DOHH2 (cell line): ENCODE measurements around the gene NDUFAF7.

Experiments
- CTCF ChIP-seq: fragments of 200-600 bp; sonication (generic); IDR thresholded peaks from one replicate; pipeline ENCODE4 v1.5.1; 2014; ENCODE audit warnings: antibody characterized with exemption, mild to moderate bottlenecking, low read depth, low read length; ENCODE audit not compliant: poor library complexity, severe bottlenecking
- EZH2phosphoT487 ChIP-seq: fragments of 200-600 bp; sonication (generic); IDR thresholded peaks from 2 replicates; pipeline ENCODE4 v1.6.1; 2017; ENCODE audit warnings: borderline replicate concordance, mild to moderate bottlenecking, antibody characterized with exemption, low read length, moderate library complexity, mixed read lengths

DNA sequence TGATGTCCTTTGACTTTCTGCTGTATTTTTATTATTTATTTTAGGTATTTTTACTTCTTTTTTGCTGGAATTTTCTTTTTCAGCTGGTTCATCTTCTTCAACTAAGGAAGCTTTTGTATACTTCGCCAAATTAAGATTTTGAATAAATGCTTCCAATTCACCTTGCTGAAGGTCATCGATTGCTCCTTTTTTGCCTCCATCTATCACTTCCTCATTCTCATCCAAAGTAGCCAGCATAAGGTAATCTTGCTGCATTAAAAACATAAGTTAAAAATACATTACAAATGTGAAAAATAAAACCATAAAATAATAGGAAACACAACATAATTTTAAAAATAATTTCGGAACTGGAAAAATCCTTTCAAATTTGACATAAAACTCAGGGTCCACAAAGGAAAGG, 2.7 kb upstream of the NDUFAF7 start:
- TF ChIP-seq CTCF (no peak), EZH2phosphoT487 (no peak)
